Osteocyte (in vitro differentiated cells): ENCODE results near the gene KRT79. TPM values are rescaled to one million over a fixed set of nuclear protein-coding genes. Genes with fewer than 3 reads are reported as not detected.

Experiments
- DNase-seq: peaks from one replicate; pipeline ENCODE4 v3.0.0; 2021; ENCODE audit warnings: mixed read lengths; ENCODE audit not compliant: unreplicated experiment; ENCODE audit errors: extremely low spot score
- H3K27ac Mint-ChIP-seq: one replicate; pipeline ENCODE4 v1.8.0; 2021; ENCODE audit warnings: mild to moderate bottlenecking, mixed read lengths; ENCODE audit not compliant: unreplicated experiment
- H3K27me3 Mint-ChIP-seq: one replicate; pipeline ENCODE4 v1.8.0; 2021; ENCODE audit warnings: mixed read lengths; ENCODE audit not compliant: unreplicated experiment
- H3K36me3 Mint-ChIP-seq: one replicate; pipeline ENCODE4 v1.8.0; 2021; ENCODE audit warnings: mixed read lengths; ENCODE audit not compliant: unreplicated experiment
- H3K4me1 Mint-ChIP-seq: one replicate; pipeline ENCODE4 v1.8.0; 2021; ENCODE audit warnings: mixed read lengths; ENCODE audit not compliant: unreplicated experiment
- H3K4me3 Mint-ChIP-seq: one replicate; pipeline ENCODE4 v1.8.0; 2021; ENCODE audit warnings: mild to moderate bottlenecking, moderate library complexity, mixed read lengths; ENCODE audit not compliant: unreplicated experiment
- H3K9me3 Mint-ChIP-seq: one replicate; pipeline ENCODE4 v1.8.0; 2021; ENCODE audit warnings: mixed read lengths; ENCODE audit not compliant: unreplicated experiment
- CTCF ChIP-seq: fragments of 200-600 bp; sonication (generic); IDR thresholded peaks from 2 replicates; pipeline ENCODE4 v1.5.0; 2021; ENCODE audit warnings: antibody characterized with exemption, mild to moderate bottlenecking, moderate library complexity
- total RNA-seq: library from RNA; stranded (reverse); gene quantifications from 2 replicates; pipeline ENCODE4 v1.2.1, GENCODE V29; 2021

Gene KRT79
- total RNA-seq, 1 donor from 2014 or later: not detected

GRCh38 chr12:52805000-52805399, 29.1 kb downstream of the KRT79 start:
- Mint-ChIP-seq H3K27me3 (peaks cover 52% of the 10 kb centered on the region), H3K36me3 (no peaks in the 10 kb centered on the region), H3K9me3 (no peaks in the 10 kb centered on the region), H3K4me3 (no peak overlapping the region), H3K27ac (no peak overlapping the region), H3K4me1 (no peaks in the 10 kb centered on the region)
- TF ChIP-seq CTCF: no peak
- DNase-seq: no peak

GRCh38 chr12:52802442-52802841, 31.7 kb downstream of the KRT79 start:
- Mint-ChIP-seq H3K4me3 (no peak overlapping the region), H3K9me3 (no peaks in the 10 kb centered on the region), H3K4me1 (no peaks in the 10 kb centered on the region), H3K27ac (no peak overlapping the region), H3K36me3 (no peaks in the 10 kb centered on the region), H3K27me3 (peaks cover 42% of the 10 kb centered on the region)
- TF ChIP-seq CTCF: no peak
- DNase-seq: no peak

GRCh38 chr12:52801773-52802172, 32.3 kb downstream of the KRT79 start:
- Mint-ChIP-seq H3K4me3 (no peak overlapping the region), H3K4me1 (no peaks in the 10 kb centered on the region), H3K9me3 (no peaks in the 10 kb centered on the region), H3K27ac (no peak overlapping the region), H3K36me3 (no peaks in the 10 kb centered on the region), H3K27me3 (peaks cover 39% of the 10 kb centered on the region)
- DNase-seq: no peak
- TF ChIP-seq CTCF: no peak

- no peak overlapping the region for H3K4me3 Mint-ChIP-seq
- H3K27me3 Mint-ChIP-seq: peaks cover 29% of the 10 kb centered on the region
- no peak for DNase-seq
- H3K36me3 Mint-ChIP-seq: no peaks in the 10 kb centered on the region
- no peaks in the 10 kb centered on the region for H3K9me3 Mint-ChIP-seq
- no peak overlapping the region for H3K27ac Mint-ChIP-seq
- TF ChIP-seq CTCF: no peak
- no peaks in the 10 kb centered on the region for H3K4me1 Mint-ChIP-seq
These were observed 33.7 kb downstream of the KRT79 start for GRCh38 chr12:52800259-52800917.

- H3K4me3 Mint-ChIP-seq: no peak overlapping the region
- peaks cover 31% of the 10 kb centered on the region for H3K27me3 Mint-ChIP-seq
- H3K4me1 Mint-ChIP-seq: no peaks in the 10 kb centered on the region
- DNase-seq: no peak
- H3K9me3 Mint-ChIP-seq: no peaks in the 10 kb centered on the region
- TF ChIP-seq CTCF: no peak
- no peaks in the 10 kb centered on the region for H3K36me3 Mint-ChIP-seq
- no peak overlapping the region for H3K27ac Mint-ChIP-seq
These were observed 34.5 kb downstream of the KRT79 start for GRCh38 chr12:52799505-52800211.
